H1 (cell line): ENCODE measurements around the gene PCBP4. TPM values are rescaled to one million over a fixed set of nuclear protein-coding genes. Genes with fewer than 3 reads are reported as not detected.

Source experiments
- CTCF ChIA-PET: fragments of 300-600 bp; sonication (Branson Sonifier 250); formaldehyde crosslinking; loops from one replicate; lab custom pipeline; 2021; ENCODE audit not compliant: partially characterized antibody; lab: Charles Lee
- POLR2A ChIA-PET: fragments of 300-600 bp; sonication (Branson Sonifier 250); formaldehyde crosslinking; loops from one replicate; lab custom pipeline; 2021; ENCODE audit warnings: inconsistent platforms; ENCODE audit not compliant: partially characterized antibody; lab: Charles Lee
- DNase-seq, 2 experiments: peaks; one replicate each; pipeline versions ENCODE4 v3.0.0 to v3.0.0-alpha.2; 2010 to 2022; ENCODE audit warnings: low spot score in 2 of 2, low read depth in 1 of 2, mixed read lengths in 1 of 2
- FAIRE-seq: peaks from 2 replicates; lab custom pipeline; 2011; peaks lifted over from hg19 to GRCh38; lab: Jason Lieb, UNC
- H2AFZ ChIP-seq: 2 replicates; pipeline ENCODE4 v1.8.1; 2012; ENCODE audit warnings: low read length, inconsistent platforms
- H2AK5ac ChIP-seq: 2 replicates; pipeline ENCODE4 v1.6.1; 2013; ENCODE audit warnings: low read depth, low read length
- H2BK120ac ChIP-seq: replicated peaks from 2 replicates; pipeline ENCODE3; 2013; ENCODE audit warnings: low read depth, low read length, inconsistent platforms
- H2BK12ac ChIP-seq: 2 replicates; pipeline ENCODE4 v1.6.1; 2013; ENCODE audit warnings: low read depth, low read length
- H2BK15ac ChIP-seq: 2 replicates; pipeline ENCODE4 v1.6.1; 2013; ENCODE audit warnings: low read length
- H2BK20ac ChIP-seq: 2 replicates; pipeline ENCODE4 v1.6.1; 2013; ENCODE audit warnings: low read length
- H2BK5ac ChIP-seq: 2 replicates; pipeline ENCODE4 v1.6.1; 2013; ENCODE audit warnings: low read depth, low read length
- H3K14ac ChIP-seq: 2 replicates; pipeline ENCODE4 v1.6.1; 2013; ENCODE audit warnings: inconsistent platforms; ENCODE audit not compliant: insufficient read length
- H3K18ac ChIP-seq: 2 replicates; pipeline ENCODE4 v1.6.1; 2013; ENCODE audit warnings: low read length; ENCODE audit errors: extremely low read depth
- H3K23ac ChIP-seq: 2 replicates; pipeline ENCODE4 v1.6.1; 2013; ENCODE audit warnings: inconsistent platforms; ENCODE audit not compliant: insufficient read length
- H3K23me2 ChIP-seq: 2 replicates; pipeline ENCODE4 v1.6.1; 2013; ENCODE audit warnings: low read depth, low read length
- H3K27ac ChIP-seq: 2 replicates; pipeline ENCODE4 v1.6.1; 2011; ENCODE audit warnings: low read depth, low read length, inconsistent platforms
- H3K27me3 ChIP-seq, 4 experiments: replicated peaks in 1 of 4; 1 replicate in 1 of 4; 2 replicates in 3 of 4; pipeline versions ENCODE4 v1.6.1 to v1.8.1; 2011 to 2013; ENCODE audit warnings: low read length in 3 of 4, mild to moderate bottlenecking in 3 of 4, inconsistent platforms in 2 of 4, mixed read lengths in 2 of 4, moderate library complexity in 1 of 4; ENCODE audit not compliant: control insufficient read depth in 3 of 4, insufficient read depth in 3 of 4; ENCODE audit errors: extremely low read depth in 1 of 4
- H3K36me3 ChIP-seq, 4 experiments: 2 replicates each; pipeline versions ENCODE4 v1.6.1 to v1.8.1; 2011 to 2013; ENCODE audit warnings: mild to moderate bottlenecking in 4 of 4, low read length in 3 of 4, moderate library complexity in 2 of 4, control low read depth in 1 of 4, inconsistent platforms in 1 of 4; ENCODE audit not compliant: insufficient read depth in 4 of 4, control insufficient read depth in 2 of 4
- H3K4ac ChIP-seq: replicated peaks from 2 replicates; pipeline ENCODE3; 2013; ENCODE audit warnings: low read length, low read depth, mixed read lengths, inconsistent platforms; ENCODE audit not compliant: insufficient read length
- H3K4me1 ChIP-seq, 4 experiments: replicated peaks in 1 of 4; 1 replicate in 1 of 4; 2 replicates in 3 of 4; pipeline versions ENCODE4 v1.6.1 to v1.8.1; 2011 to 2013; ENCODE audit warnings: low read length in 3 of 4, inconsistent platforms in 2 of 4, mixed read lengths in 1 of 4; ENCODE audit not compliant: insufficient read depth in 4 of 4, control insufficient read depth in 3 of 4
- H3K4me2 ChIP-seq, 2 experiments: 2 replicates each; pipeline versions ENCODE4 v1.6.1 to v1.8.1; 2011 to 2013; ENCODE audit warnings: low read depth in 2 of 2, low read length in 2 of 2, control low read depth in 1 of 2, inconsistent platforms in 1 of 2, mild to moderate bottlenecking in 1 of 2; ENCODE audit not compliant: insufficient read depth in 1 of 2
- H3K4me3 ChIP-seq, 4 experiments: fragments of 200-600, 300-600 bp in 1 of 4; sonication (generic), shearing (Covaris generic), sonication (Bioruptor Twin) in 1 of 4; 2 replicates each; pipeline versions ENCODE4 v1.5.1 to v1.8.1; 2011 to 2016; ENCODE audit warnings: low read length in 4 of 4, low read depth in 3 of 4, control low read depth in 2 of 4, inconsistent platforms in 2 of 4, mild to moderate bottlenecking in 2 of 4, mixed read lengths in 1 of 4, moderate library complexity in 1 of 4; ENCODE audit not compliant: insufficient read depth in 2 of 4; ENCODE audit errors: extremely low read depth in 1 of 4
- H3K56ac ChIP-seq: replicated peaks from 2 replicates; pipeline ENCODE3; 2013; ENCODE audit warnings: low read depth, mild to moderate bottlenecking, mixed read lengths, low read length, inconsistent platforms; ENCODE audit not compliant: insufficient read length
- H3K79me1 ChIP-seq: 2 replicates; pipeline ENCODE4 v1.6.1; 2013; ENCODE audit warnings: low read depth, low read length, control low read depth
- H3K79me2 ChIP-seq, 2 experiments: 2 replicates each; pipeline versions ENCODE4 v1.6.1 to v1.8.1; 2012 to 2013; ENCODE audit warnings: low read length in 2 of 2, mild to moderate bottlenecking in 2 of 2, inconsistent platforms in 1 of 2; ENCODE audit not compliant: insufficient read depth in 2 of 2, control insufficient read depth in 1 of 2
- H3K9ac ChIP-seq, 4 experiments: replicated peaks in 1 of 4; 1 replicate in 1 of 4; 2 replicates in 3 of 4; pipeline versions ENCODE4 v1.6.1 to v1.8.1; 2011 to 2013; ENCODE audit warnings: low read depth in 3 of 4, low read length in 3 of 4, control low read depth in 2 of 4, mild to moderate bottlenecking in 2 of 4, moderate library complexity in 2 of 4, inconsistent platforms in 1 of 4; ENCODE audit errors: extremely low read depth in 1 of 4
- H3K9me3 ChIP-seq, 2 experiments: 2 replicates each; pipeline versions ENCODE4 v1.6.1 to v1.8.1; 2012 to 2013; ENCODE audit warnings: mild to moderate bottlenecking in 2 of 2, moderate library complexity in 2 of 2, control low read depth in 1 of 2, inconsistent platforms in 1 of 2, low read depth in 1 of 2, low read length in 1 of 2, mixed read lengths in 1 of 2; ENCODE audit not compliant: insufficient read depth in 2 of 2
- H4K20me1 ChIP-seq, 2 experiments: replicated peaks in 1 of 2; 2 replicates each; pipeline versions ENCODE3 to v1.8.1; 2011 to 2013; ENCODE audit warnings: inconsistent platforms in 2 of 2, low read length in 2 of 2, mild to moderate bottlenecking in 1 of 2; ENCODE audit not compliant: insufficient read depth in 2 of 2, control insufficient read depth in 1 of 2
- H4K5ac ChIP-seq: 2 replicates; pipeline ENCODE4 v1.6.1; 2013; ENCODE audit warnings: low read length, low read depth, mixed read lengths, inconsistent platforms; ENCODE audit not compliant: insufficient read length
- H4K8ac ChIP-seq: 2 replicates; pipeline ENCODE4 v1.8.0; 2013; ENCODE audit warnings: mild to moderate bottlenecking, moderate library complexity, low read length, inconsistent platforms; ENCODE audit not compliant: insufficient read depth; ENCODE audit errors: extremely low read depth
- H4K91ac ChIP-seq: replicated peaks from 2 replicates; pipeline ENCODE3; 2013; ENCODE audit warnings: low read length, mixed read lengths, inconsistent platforms; ENCODE audit not compliant: insufficient read length
- SRF ChIP-seq: IDR thresholded peaks from 2 replicates; pipeline ENCODE4 v1.6.1; 2011; ENCODE audit warnings: mild to moderate bottlenecking, low read depth, low read length, moderate library complexity
- TAF7 ChIP-seq: optimal IDR thresholded peaks from 2 replicates; pipeline ENCODE3; 2011; ENCODE audit warnings: low read depth, mild to moderate bottlenecking, inconsistent platforms, low read length, moderate library complexity, borderline replicate concordance
- WGBS, 2 experiments: shearing (Covaris generic) in 1 of 2; methylation state at CpG; one replicate each; pipeline versions ENCODE4 v1.1.6 to v1.1.7; 2013 to 2015; ENCODE audit warnings: low lambda C conversion rate in 2 of 2, mixed read lengths in 2 of 2, inconsistent platforms in 1 of 2, low coverage in 1 of 2, missing lambda C conversion rate in 1 of 2; ENCODE audit not compliant: insufficient replicate concordance in 2 of 2, insufficient coverage in 1 of 2, insufficient read length in 1 of 2; ENCODE audit errors: extremely low coverage in 1 of 2, missing lambda C conversion rate in 1 of 2; 5-methylcytosine and 5-hydroxymethylcytosine counted together
- polyA plus RNA-seq, 7 experiments: library from polyadenylated mRNA; depleted of rRNA in 3 of 7; stranded (reverse) in 5 of 7; unstranded in 2 of 7; fragments of >200 nt in 5 of 7; fragments of 200-250 nt in 2 of 7; gene quantifications; 1 replicate in 5 of 7; 2 replicates in 1 of 7; 4 replicates in 1 of 7; pipeline versions ENCODE4 v1.2.1 to v1.2.3, GENCODE V29; 2011 to 2013; ENCODE audit warnings: missing spikeins in 2 of 7, mixed read lengths in 2 of 7
- total RNA-seq: library from RNA; stranded (reverse); fragmentation: NEBNext Ultra II Directional; extraction: Animal tissue kit (Norgen Biotek cat#: 25700); gene quantifications from 2 replicates; pipeline ENCODE4 v1.2.1, GENCODE V29; 2021

PCBP4 gene
- total and polyA plus RNA-seq, 2 of the 8 experiments (the other 6 are each of a cell fraction or from before 2014, with no cell fraction given): 16.4 to 34.1 TPM

DNA sequence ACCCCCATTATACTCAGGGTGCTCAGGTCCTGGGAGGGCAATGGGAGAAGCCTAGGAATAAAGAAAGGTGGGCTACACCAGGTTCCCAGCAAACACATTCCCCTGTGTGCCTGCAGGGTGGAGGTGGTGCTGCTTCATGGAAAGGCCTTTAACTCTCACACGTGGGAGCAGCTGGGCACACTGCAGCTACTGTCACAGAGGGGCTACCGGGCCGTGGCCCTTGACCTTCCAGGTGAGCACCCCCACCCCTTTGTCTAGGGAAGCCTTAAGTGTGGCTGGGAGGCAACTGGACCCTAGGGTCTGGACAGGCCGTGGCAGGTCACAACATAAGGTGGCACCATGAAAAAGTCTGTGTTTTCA lies 10.9 kb upstream of the PCBP4 start:
- no peak overlapping the region for H4K5ac ChIP-seq
- CTCF ChIA-PET: interaction anchor here (1.1 to 2.6 kb wide), 2 partner anchors 36 to 142 kb away, joined by 3 to 12 read pairs; partner anchors contain the start of genes PARP3 and RRP9
- H2BK12ac ChIP-seq: no peak overlapping the region
- no peak overlapping the region for H2BK5ac ChIP-seq
- no peak overlapping the region for H2BK120ac ChIP-seq
- no peak overlapping the region for H3K9ac ChIP-seq
- H2BK15ac ChIP-seq: no peak overlapping the region
- no peak overlapping the region for H2AK5ac ChIP-seq
- no peak overlapping the region for H2BK20ac ChIP-seq
- POLR2A ChIA-PET: interaction anchor here (25.9 to 29.3 kb wide), 2 partner anchors 6 to 7 kb away, joined by 923 read pairs; partner anchors contain the start of genes ABHD14A, ABHD14B, ACY1 and PCBP4
- H4K91ac ChIP-seq: no peak overlapping the region
- no peak overlapping the region for H2AFZ ChIP-seq
- H4K20me1 ChIP-seq: peaks cover 0 to 6% of the 10 kb centered on the region in 2 experiments
- H3K4me1 ChIP-seq: peaks cover 6 to 28% (median 19%) of the 10 kb centered on the region in 4 experiments
- no peak overlapping the region for H3K18ac ChIP-seq
- peaks cover 10% of the 10 kb centered on the region for H3K79me1 ChIP-seq
- WGBS, 2 experiments: 79% methylated on average over 4 of the region's 4 CpGs; no CpG with 5 or more reads in 1 of the 2 experiments
- no peak overlapping the region for H3K27ac ChIP-seq
- no peak overlapping the region for H3K4ac ChIP-seq
- H3K27me3 ChIP-seq: peaks cover 2 to 32% (median 24%) of the 10 kb centered on the region in 4 experiments; a peak in 6 of 7 replicates
- H3K9me3 ChIP-seq: no peaks in the 10 kb centered on the region; a peak in 1 of 4 replicates
- H3K23me2 ChIP-seq: peaks cover 17% of the 10 kb centered on the region
- DNase-seq (no peak), FAIRE-seq (no peak)
- no peak overlapping the region for H3K4me2 ChIP-seq
- no peak overlapping the region for H3K4me3 ChIP-seq
- H3K36me3 ChIP-seq: no peaks in the 10 kb centered on the region
- H4K8ac ChIP-seq: peak overlapping the region; percentile 26; the same call in 1 of the 2 replicates
- H3K23ac ChIP-seq: no peak overlapping the region
- H3K79me2 ChIP-seq: no peaks in the 10 kb centered on the region
- H3K14ac ChIP-seq: no peak overlapping the region
- H3K56ac ChIP-seq: no peak overlapping the region
- no peak for TF ChIP-seq TAF7
- no peak for TF ChIP-seq SRF
